Activated CD4-positive, alpha-beta memory T cell treated with anti-CD3 and anti-CD28 coated beads for 36 hours (primary cell): ENCODE measurements around the gene RPTOR. TPM values are rescaled to one million over a fixed set of nuclear protein-coding genes. Genes with fewer than 3 reads are reported as not detected.

Experiments
- CTCF ChIA-PET: fragments of 350-600 bp; sonication (Branson Sonifier 250); formaldehyde crosslinking; loops from one replicate; lab custom pipeline; 2021; ENCODE audit warnings: antibody characterized with exemption, inconsistent platforms; lab: Charles Lee
- POLR2A ChIA-PET: fragments of 350-600 bp; sonication (Branson Sonifier 250); formaldehyde crosslinking; loops from one replicate; lab custom pipeline; 2021; ENCODE audit warnings: antibody characterized with exemption; lab: Charles Lee
- DNase-seq: peaks from one replicate; pipeline ENCODE4 v3.0.0-alpha.2; 2020
- H3K27ac Mint-ChIP-seq: one replicate; pipeline ENCODE4 v1.8.0; 2021; ENCODE audit warnings: mixed read lengths
- H3K27me3 Mint-ChIP-seq: one replicate; pipeline ENCODE4 v1.8.0; 2021; ENCODE audit warnings: mixed read lengths
- H3K36me3 Mint-ChIP-seq: one replicate; pipeline ENCODE4 v1.8.0; 2021; ENCODE audit warnings: mixed read lengths
- H3K4me1 Mint-ChIP-seq: one replicate; pipeline ENCODE4 v1.8.0; 2021; ENCODE audit warnings: low read depth, mixed read lengths
- H3K4me3 Mint-ChIP-seq: one replicate; pipeline ENCODE4 v1.8.0; 2021; ENCODE audit warnings: mild to moderate bottlenecking, mixed read lengths
- H3K9me3 Mint-ChIP-seq: one replicate; pipeline ENCODE4 v1.8.0; 2021; ENCODE audit warnings: mixed read lengths
- intact Hi-C: fragments of 100-400 bp; cut with micrococcal nuclease; formaldehyde crosslinking; loops from one replicate; pipeline ENCODE4 v1.15.1; 2023
- total RNA-seq, 2 experiments: library from RNA; stranded (reverse); gene quantifications; one replicate each; pipeline ENCODE4 v1.2.3, GENCODE V29; 2021

The RPTOR gene
- total RNA-seq, 2 experiments from 2014 or later = 41.5 to 47.9 TPM

DNA sequence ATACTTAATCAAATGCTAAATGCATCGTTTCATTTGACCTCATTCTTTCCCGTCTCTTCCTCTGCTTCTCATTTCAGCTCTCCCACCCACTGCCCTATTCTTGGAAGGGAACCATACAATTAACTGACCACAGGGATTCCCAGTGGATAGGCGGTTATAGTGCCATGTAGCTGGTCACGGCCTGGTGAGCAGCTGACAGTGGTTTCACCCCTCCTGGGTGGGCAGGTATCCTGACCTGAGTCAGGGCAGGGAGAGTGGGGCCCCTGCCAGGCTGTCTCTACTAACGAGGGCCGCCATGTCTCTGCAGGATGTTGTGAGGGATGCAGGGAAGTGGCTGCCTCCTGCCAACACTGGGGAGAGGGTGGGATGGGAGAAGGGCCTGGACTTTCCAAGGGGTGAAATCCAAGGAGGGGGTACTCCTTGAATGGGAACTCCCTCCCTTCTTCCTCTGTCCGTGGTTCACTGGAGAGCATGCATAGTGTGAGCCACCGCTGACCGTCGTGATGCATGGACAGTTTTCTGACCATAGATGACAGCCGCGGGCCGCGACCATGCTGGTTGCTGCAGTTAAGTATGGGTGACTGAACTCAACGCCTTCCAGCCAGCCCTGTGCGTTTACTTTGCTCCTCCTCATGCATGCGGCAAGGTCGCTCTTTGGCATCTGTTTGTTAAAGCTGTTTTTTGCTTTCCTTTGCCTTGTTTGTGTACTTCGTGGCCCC is 95.9 kb downstream of the RPTOR start:
- Mint-ChIP-seq H3K9me3 (no peaks in the 10 kb centered on the region), H3K36me3 (peaks cover 11% of the 10 kb centered on the region), H3K27ac (no peak overlapping the region), H3K4me3 (no peak overlapping the region), H3K4me1 (peaks cover 16% of the 10 kb centered on the region), H3K27me3 (no peaks in the 10 kb centered on the region)
- intact Hi-C loops = no loop called here
- ChIA-PET POLR2A (no interaction called here), CTCF (no interaction called here)
- no peak for DNase-seq

DNA sequence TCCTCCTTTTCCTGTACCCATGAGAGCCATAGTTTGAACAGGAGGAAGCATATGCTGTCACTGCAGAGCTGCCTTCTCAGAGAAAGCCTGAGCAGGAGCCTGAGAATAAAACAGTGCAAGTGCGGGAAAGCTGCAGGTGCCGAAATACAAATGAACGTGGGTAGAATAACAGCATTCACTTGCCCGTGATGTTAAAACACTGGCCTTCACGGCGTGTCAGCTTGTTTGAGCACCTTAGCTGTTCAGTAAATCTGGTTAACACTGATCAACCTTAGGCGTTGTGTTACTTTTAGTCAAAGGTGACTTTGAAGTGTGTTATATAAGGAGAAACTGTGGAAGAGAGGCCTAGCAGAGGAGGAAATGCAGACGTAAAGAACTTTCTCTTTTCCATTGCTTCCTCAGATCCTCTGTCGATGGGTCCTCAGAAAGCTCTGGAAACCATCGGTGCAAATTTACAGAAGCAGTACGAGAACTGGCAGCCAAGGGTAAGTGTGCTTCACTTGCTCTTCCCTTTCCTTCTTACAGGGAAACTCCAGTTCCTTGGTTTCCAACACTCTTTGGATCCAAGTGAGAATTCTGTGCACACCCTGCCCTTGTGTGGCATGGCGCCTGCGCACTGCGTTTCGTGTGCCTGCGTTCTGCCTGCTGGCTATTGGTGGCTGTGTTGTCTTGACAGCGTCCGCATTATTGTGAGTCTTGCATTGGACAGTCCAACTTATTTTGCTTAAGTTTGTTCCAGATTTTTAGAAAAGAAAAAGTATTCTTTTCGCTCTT is 98.9 kb downstream of the RPTOR start:
- Mint-ChIP-seq H3K27me3 (no peaks in the 10 kb centered on the region), H3K4me3 (peak overlapping the region; percentile 8), H3K9me3 (no peaks in the 10 kb centered on the region), H3K27ac (no peak overlapping the region), H3K4me1 (peaks cover 37% of the 10 kb centered on the region), H3K36me3 (peaks cover 14% of the 10 kb centered on the region)
- intact Hi-C loops = no loop called here
- CTCF ChIA-PET = no interaction called here
- POLR2A ChIA-PET = no interaction called here
- DNase-seq = no peak

DNA sequence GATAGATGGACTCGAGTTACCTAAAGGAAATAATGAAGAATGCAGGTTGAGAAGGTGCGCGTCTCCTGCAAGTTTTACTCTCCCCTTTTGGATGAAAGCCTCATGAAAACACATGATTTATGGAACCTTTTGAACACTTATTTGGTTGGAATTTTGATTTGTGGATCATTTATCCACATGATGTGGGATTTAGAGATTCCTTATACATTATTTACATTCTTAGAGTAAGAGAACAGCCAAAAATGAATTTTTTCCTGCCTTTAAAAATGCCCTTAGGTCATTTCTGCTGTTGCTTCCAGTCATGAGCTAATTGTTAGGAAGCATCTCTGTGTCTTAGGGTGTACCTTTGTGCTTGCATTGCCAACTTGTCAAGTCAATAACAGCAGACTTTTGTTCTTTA is 99.9 kb downstream of the RPTOR start:
- Mint-ChIP-seq H3K9me3 (no peaks in the 10 kb centered on the region), H3K27ac (no peak overlapping the region), H3K27me3 (no peaks in the 10 kb centered on the region), H3K36me3 (peaks cover 14% of the 10 kb centered on the region), H3K4me1 (peaks cover 45% of the 10 kb centered on the region), H3K4me3 (no peak overlapping the region)
- POLR2A ChIA-PET = no interaction called here
- CTCF ChIA-PET = no interaction called here
- intact Hi-C loops = no loop called here
- no peak for DNase-seq

DNA sequence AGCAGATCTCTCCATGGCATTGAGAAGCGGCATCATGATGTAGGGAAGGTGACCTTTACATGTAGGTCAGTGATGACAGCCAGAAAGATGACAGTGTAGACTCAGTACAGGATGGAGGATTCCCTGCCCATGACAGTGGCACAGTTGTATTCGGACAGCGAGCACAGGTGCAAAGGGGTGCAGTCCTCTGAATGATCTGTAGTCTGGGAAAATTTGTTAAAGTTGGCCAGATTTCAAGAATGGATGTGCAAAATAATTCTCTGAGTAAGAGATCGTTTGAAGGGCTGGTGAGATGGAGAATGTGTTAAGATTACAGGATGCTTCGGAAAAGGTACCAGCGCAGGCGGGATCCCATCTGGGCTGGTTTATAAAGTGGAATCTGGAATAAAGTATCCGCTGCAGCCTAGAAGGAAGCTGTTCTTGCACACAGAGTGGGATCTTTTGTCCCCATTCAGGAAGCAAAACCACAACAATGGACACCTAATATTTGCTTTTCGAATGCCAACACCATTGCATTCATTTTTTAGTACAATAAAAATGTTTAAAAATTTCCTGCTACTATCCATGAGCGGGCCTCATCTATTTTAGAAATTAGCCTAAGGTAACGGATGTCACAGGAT is 101.2 kb downstream of the RPTOR start:
- no peak for DNase-seq

DNA sequence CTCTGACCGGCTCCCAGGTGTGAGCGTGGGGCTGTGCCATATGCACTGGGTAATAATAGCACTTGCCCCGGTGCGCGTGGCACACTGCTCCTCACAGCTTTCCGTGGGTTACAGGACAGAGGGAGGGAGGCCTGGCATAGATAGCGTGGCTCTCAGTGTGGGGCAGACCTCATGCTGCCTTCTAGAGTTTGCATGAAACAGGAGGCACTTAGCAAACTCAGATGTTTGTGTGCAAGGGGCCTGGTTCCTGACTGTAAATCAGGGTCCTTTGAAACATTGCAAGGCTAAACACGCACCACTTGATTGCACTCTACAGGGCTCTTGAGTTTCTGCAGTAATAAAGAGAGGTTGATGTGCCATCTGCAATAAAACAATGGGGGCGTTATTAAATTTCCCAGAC is 101.7 kb downstream of the RPTOR start:
- Mint-ChIP-seq H3K36me3 (peaks cover 19% of the 10 kb centered on the region), H3K27me3 (no peaks in the 10 kb centered on the region), H3K4me3 (no peak overlapping the region), H3K9me3 (no peaks in the 10 kb centered on the region), H3K27ac (no peak overlapping the region), H3K4me1 (peaks cover 60% of the 10 kb centered on the region)
- ChIA-PET CTCF (no interaction called here), POLR2A (no interaction called here)
- DNase-seq = no peak
- intact Hi-C loops = loop anchor here (5.0 kb wide), 1 partner anchor 246 kb away; no protein-coding TSS in a partner anchor

More for the DNA sequence above, 101.2 kb downstream of the RPTOR start:
- H3K27me3 Mint-ChIP-seq = no peaks in the 10 kb centered on the region
- H3K4me3 Mint-ChIP-seq = no peak overlapping the region
- ChIA-PET POLR2A (no interaction called here), CTCF (no interaction called here)
- H3K27ac Mint-ChIP-seq = no peak overlapping the region
- H3K9me3 Mint-ChIP-seq = no peaks in the 10 kb centered on the region
- peaks cover 55% of the 10 kb centered on the region for H3K4me1 Mint-ChIP-seq
- H3K36me3 Mint-ChIP-seq = peaks cover 14% of the 10 kb centered on the region
- intact Hi-C loops = loop anchor here (5.0 kb wide), 1 partner anchor 246 kb away; no protein-coding TSS in a partner anchor

DNA sequence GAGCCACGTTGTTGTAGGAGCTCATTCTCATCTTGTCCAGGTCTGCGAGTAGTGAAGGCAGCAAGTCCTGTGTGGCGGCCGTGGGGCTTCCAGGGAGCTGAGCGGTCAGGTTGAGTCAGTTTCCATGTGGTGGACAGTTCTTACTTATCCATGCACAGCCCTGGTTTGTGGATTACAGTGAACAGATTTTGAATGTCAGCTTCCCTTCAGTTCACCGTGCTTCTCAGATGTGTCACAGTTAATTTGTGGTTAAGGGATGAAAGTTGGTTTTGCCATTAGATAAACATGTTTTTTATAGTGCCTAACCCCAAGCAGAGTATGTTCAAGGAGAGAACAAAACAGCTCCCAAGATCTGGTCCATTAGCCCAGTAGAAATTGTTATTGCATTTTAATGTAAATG is 103.1 kb downstream of the RPTOR start:
- H3K36me3 Mint-ChIP-seq = peaks cover 19% of the 10 kb centered on the region
- H3K27ac Mint-ChIP-seq = peak overlapping the region; percentile 62
- H3K4me1 Mint-ChIP-seq = peaks cover 69% of the 10 kb centered on the region
- POLR2A ChIA-PET = no interaction called here
- no peak overlapping the region for H3K4me3 Mint-ChIP-seq
- CTCF ChIA-PET = interaction anchor here (0.6 to 1.5 kb wide), 4 partner anchors 42 to 644 kb away, joined by 3 to 5 read pairs (median 4); no protein-coding TSS in a partner anchor
- no peaks in the 10 kb centered on the region for H3K9me3 Mint-ChIP-seq
- DNase-seq = peak; percentile 50
- intact Hi-C loops = loop anchor here (2.0 to 5.0 kb wide), 2 partner anchors 17 to 245 kb away; no protein-coding TSS in a partner anchor
- H3K27me3 Mint-ChIP-seq = no peaks in the 10 kb centered on the region

DNA sequence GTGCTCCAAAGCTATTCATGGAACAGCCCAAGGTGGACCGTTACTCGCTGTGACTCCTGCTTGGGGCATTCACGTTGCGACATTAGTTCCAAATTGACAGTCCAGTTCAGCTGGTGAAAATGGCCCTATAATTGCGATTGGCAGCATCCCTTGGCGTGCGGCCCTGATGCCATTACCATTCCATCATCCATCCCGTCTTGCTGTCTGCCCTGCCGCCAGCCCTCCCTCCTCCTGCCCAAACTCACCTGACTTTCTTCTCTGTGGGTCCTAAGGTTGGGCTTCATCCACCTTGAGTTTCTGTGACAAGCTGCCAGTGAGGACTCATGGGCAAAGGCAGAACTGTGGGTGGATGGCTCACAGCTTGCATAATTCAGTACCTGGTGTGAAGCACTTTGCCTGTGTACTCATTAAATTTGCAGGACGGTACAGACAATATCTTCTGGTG is 104.6 kb downstream of the RPTOR start:
- Mint-ChIP-seq H3K9me3 (peaks cover 4% of the 10 kb centered on the region), H3K27me3 (no peaks in the 10 kb centered on the region), H3K4me1 (peaks cover 75% of the 10 kb centered on the region), H3K36me3 (peaks cover 13% of the 10 kb centered on the region), H3K4me3 (no peak overlapping the region), H3K27ac (peak overlapping the region; percentile 69)
- ChIA-PET POLR2A (interaction anchor here (1.0 to 1.5 kb wide), 3 partner anchors 12 to 184 kb away, joined by 3 to 4 read pairs (median 4); no protein-coding TSS in a partner anchor), CTCF (interaction anchor here (0.8 to 2.0 kb wide), 7 partner anchors 13 to 250 kb away, joined by 3 to 9 read pairs (median 4); no protein-coding TSS in a partner anchor)
- intact Hi-C loops = loop anchor here (1.0 to 5.0 kb wide), 3 partner anchors 16 to 243 kb away; no protein-coding TSS in a partner anchor
- DNase-seq = peak; percentile 32

DNA sequence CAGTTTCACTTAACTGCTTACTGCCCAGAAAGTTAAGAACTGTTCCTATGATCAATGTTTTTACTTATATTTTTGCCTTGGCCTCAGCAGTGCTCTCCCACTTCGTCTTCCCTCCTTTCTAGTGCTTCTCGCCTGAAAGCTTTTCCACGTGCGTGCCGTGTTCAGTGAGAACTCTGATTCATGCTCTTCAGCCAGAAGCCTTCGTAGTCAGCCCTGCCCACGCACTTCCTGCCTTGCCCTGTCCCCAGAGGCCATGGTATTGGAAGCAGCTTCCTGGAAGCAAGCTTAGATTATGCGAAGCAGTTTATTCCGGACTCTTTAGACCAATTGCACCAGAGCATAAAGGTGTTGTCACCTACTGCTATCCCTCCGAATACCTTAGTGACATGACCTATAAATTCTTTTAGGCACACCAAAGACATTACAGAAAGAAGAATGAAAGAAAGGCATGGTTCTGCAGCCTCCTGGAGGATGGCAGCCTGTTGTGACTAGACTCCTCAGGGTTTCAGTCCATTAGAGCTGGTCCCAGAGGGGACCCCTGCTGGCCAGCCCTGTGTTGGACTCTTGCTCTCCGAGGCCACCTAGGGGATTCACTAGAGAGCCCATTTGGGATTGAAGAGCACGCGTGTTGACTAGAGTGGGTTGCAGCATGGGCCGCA is 105.2 kb downstream of the RPTOR start:
- ChIA-PET CTCF (interaction anchor here (0.8 to 2.0 kb wide), 8 partner anchors 13 to 249 kb away, joined by 3 to 9 read pairs (median 4); no protein-coding TSS in a partner anchor), POLR2A (interaction anchor here (1.0 to 1.5 kb wide), 4 partner anchors 12 to 183 kb away, joined by 3 to 4 read pairs (median 4); no protein-coding TSS in a partner anchor)
- Mint-ChIP-seq H3K27ac (peak overlapping the region; percentile 69), H3K36me3 (peaks cover 10% of the 10 kb centered on the region), H3K4me1 (peaks cover 72% of the 10 kb centered on the region), H3K9me3 (peaks cover 4% of the 10 kb centered on the region), H3K4me3 (no peak overlapping the region), H3K27me3 (no peaks in the 10 kb centered on the region)
- peak; percentile 91 for DNase-seq
- intact Hi-C loops = loop anchor here (1.0 to 5.0 kb wide), 3 partner anchors 15 to 242 kb away; no protein-coding TSS in a partner anchor

DNA sequence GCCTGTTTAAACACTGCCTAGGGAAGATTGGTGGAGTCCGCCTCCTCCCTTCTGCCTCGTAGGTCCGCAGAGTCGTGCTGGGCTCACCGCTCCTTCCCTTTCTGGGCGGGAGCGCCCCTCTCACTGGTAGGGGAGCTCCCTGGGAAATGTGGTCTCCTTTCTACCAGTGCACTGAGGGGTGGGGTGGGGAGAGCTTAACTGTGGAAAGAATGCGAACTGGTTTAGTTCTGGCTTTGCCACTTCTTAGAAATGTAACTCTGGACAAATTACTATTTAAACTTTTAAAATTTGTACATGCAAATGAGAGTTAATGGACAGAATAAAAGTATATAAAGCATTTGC is 105.7 kb downstream of the RPTOR start:
- H3K27ac Mint-ChIP-seq = peak overlapping the region; percentile 69
- POLR2A ChIA-PET = interaction anchor here (1.3 to 1.5 kb wide), 2 partner anchors 13 to 45 kb away, joined by 3 to 4 read pairs; no protein-coding TSS in a partner anchor

DNA sequence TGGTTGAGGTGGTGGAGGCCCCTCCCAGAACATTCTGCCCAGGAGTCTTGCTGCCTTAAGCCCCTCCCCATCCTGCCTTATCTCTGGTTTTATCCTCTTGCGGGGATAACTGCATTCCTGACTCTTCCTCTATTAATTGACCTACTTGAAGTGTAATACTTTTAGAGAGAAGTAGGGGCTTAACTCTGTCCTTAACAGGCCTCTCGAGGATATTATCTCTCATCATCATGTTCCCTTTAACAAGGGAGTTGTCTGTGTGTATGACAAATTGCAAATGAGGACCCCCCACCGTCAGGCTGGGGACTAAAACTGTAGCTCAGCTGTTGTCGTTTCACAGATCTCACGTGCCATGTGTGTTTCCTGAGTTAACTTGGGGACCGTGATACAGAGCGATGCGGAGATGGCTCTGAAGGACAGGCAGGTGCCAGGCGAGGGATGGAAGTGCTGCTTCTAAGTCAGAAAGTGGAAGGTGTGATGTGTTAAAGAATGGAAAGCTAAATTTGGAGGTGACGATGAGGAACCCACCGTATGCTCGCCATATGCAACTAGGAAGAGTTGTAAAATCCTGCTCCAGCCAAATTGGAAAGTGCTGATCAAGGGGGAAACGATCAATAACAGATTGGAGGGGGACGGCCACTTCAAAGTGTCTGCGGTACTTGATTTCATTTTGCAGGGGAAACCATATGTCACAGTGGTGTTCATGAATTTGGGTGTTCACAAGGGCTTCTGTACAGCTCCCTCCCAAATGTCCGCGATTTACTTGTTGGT is 106.3 kb downstream of the RPTOR start:
- Mint-ChIP-seq H3K27ac (peak overlapping the region; percentile 50), H3K4me1 (peaks cover 66% of the 10 kb centered on the region), H3K4me3 (no peak overlapping the region), H3K9me3 (peaks cover 4% of the 10 kb centered on the region), H3K27me3 (no peaks in the 10 kb centered on the region), H3K36me3 (peaks cover 5% of the 10 kb centered on the region)
- ChIA-PET POLR2A (interaction anchor here (1.3 kb wide), 1 partner anchor 12 kb away, joined by 3 read pairs; no protein-coding TSS in a partner anchor), CTCF (interaction anchor here (0.6 to 2.0 kb wide), 4 partner anchors 11 to 248 kb away, joined by 3 to 9 read pairs (median 7); no protein-coding TSS in a partner anchor)
- intact Hi-C loops = no loop called here
- DNase-seq = no peak

More for the DNA sequence above, 105.7 kb downstream of the RPTOR start:
- Mint-ChIP-seq H3K36me3 (peaks cover 9% of the 10 kb centered on the region), H3K4me1 (peaks cover 67% of the 10 kb centered on the region), H3K27me3 (no peaks in the 10 kb centered on the region), H3K4me3 (no peak overlapping the region), H3K9me3 (peaks cover 4% of the 10 kb centered on the region)
- intact Hi-C loops = no loop called here
- no peak for DNase-seq
- CTCF ChIA-PET = interaction anchor here (0.6 to 2.0 kb wide), 6 partner anchors 12 to 249 kb away, joined by 3 to 9 read pairs (median 5); no protein-coding TSS in a partner anchor
